CD8-positive, alpha-beta memory T cell (primary cell): ENCODE measurements around the gene ISG15. TPM values are rescaled to one million over a fixed set of nuclear protein-coding genes. Genes with fewer than 3 reads are reported as not detected.

Source experiments
- CTCF ChIA-PET: fragments of 350-600 bp; sonication (Branson Sonifier 250); formaldehyde crosslinking; loops from one replicate; lab custom pipeline; 2021; ENCODE audit warnings: antibody characterized with exemption; lab: Charles Lee
- POLR2A ChIA-PET: fragments of 350-600 bp; sonication (Branson Sonifier 250); formaldehyde crosslinking; loops from one replicate; lab custom pipeline; 2021; ENCODE audit warnings: antibody characterized with exemption; lab: Charles Lee
- DNase-seq, 5 donors: peaks; one replicate each; pipeline versions ENCODE4 v3.0.0 to v3.0.0-alpha.2; 2020 to 2022; ENCODE audit warnings: mixed read lengths in 1 of 5
- H3K27ac ChIP-seq: one replicate; pipeline ENCODE4 v1.7.0; 2013; ENCODE audit warnings: low read depth, mild to moderate bottlenecking, low read length, moderate library complexity
- H3K27me3 ChIP-seq: 2 replicates; pipeline ENCODE4 v1.7.0; 2013; ENCODE audit warnings: low read length, mild to moderate bottlenecking; ENCODE audit not compliant: insufficient read depth, poor library complexity, severe bottlenecking
- H3K36me3 ChIP-seq: 2 replicates; pipeline ENCODE4 v1.7.0; 2013; ENCODE audit warnings: mild to moderate bottlenecking, low read length, moderate library complexity; ENCODE audit not compliant: insufficient read depth
- H3K4me1 ChIP-seq: 2 replicates; pipeline ENCODE4 v1.7.0; 2013; ENCODE audit warnings: mild to moderate bottlenecking, low read length, moderate library complexity; ENCODE audit not compliant: insufficient read depth
- H3K4me3 ChIP-seq: 2 replicates; pipeline ENCODE4 v1.7.0; 2013; ENCODE audit warnings: mild to moderate bottlenecking, low read length
- H3K9me3 ChIP-seq: 2 replicates; pipeline ENCODE4 v1.7.0; 2013; ENCODE audit warnings: mild to moderate bottlenecking, low read length
- H3K27ac Mint-ChIP-seq, 8 donors: one replicate each; pipeline ENCODE4 v1.8.0; 2020 to 2021; ENCODE audit warnings: mixed read lengths in 8 of 8, mild to moderate bottlenecking in 6 of 8, inconsistent platforms in 3 of 8, moderate library complexity in 3 of 8
- H3K27me3 Mint-ChIP-seq, 2 donors: one replicate each; pipeline ENCODE4 v1.8.0; 2020 to 2021; ENCODE audit warnings: mixed read lengths in 2 of 2, mild to moderate bottlenecking in 1 of 2, moderate library complexity in 1 of 2
- H3K36me3 Mint-ChIP-seq, 3 donors: one replicate each; pipeline ENCODE4 v1.8.0; 2020 to 2021; ENCODE audit warnings: mixed read lengths in 3 of 3, inconsistent platforms in 1 of 3, mild to moderate bottlenecking in 1 of 3
- H3K4me1 Mint-ChIP-seq, 3 donors: one replicate each; pipeline ENCODE4 v1.8.0; 2020 to 2021; ENCODE audit warnings: mixed read lengths in 3 of 3, inconsistent platforms in 1 of 3, mild to moderate bottlenecking in 1 of 3
- H3K4me3 Mint-ChIP-seq, 7 donors: one replicate each; pipeline ENCODE4 v1.8.0; 2020 to 2021; ENCODE audit warnings: mixed read lengths in 7 of 7, mild to moderate bottlenecking in 6 of 7, moderate library complexity in 4 of 7, inconsistent platforms in 2 of 7
- H3K9me3 Mint-ChIP-seq, 5 donors: one replicate each; pipeline ENCODE4 v1.8.0; 2020 to 2022; ENCODE audit warnings: mixed read lengths in 5 of 5, mild to moderate bottlenecking in 3 of 5, moderate library complexity in 2 of 5, inconsistent platforms in 1 of 5
- polyA plus RNA-seq: library from polyadenylated mRNA; unstranded; fragments of 300-500 nt; fragmentation: Illumina TruSeq; gene quantifications from one replicate; pipeline ENCODE4 v1.2.3, GENCODE V29; 2021
- total RNA-seq, 2 experiments: library from RNA; stranded (reverse); gene quantifications; one replicate each; pipeline ENCODE4 v1.2.3, GENCODE V29; 2021

The ISG15 gene
- total and polyA plus RNA-seq, 3 experiments from 2014 or later: 16.9 to 250 (median 20.4) TPM

- H3K27ac ChIP-seq: peak overlapping the region; percentile 29
- H3K27me3 Mint-ChIP-seq: peaks cover 5 to 17% of the 10 kb centered on the region in 2 donors
- H3K9me3 Mint-ChIP-seq: no peaks in the 10 kb centered on the region
- POLR2A ChIA-PET: interaction anchor here (0.5 kb wide), 1 partner anchor 48 kb away, joined by 3 read pairs; no protein-coding TSS in a partner anchor
- H3K4me3 ChIP-seq: no peak overlapping the region
- H3K27ac Mint-ChIP-seq: peak overlapping the region in 3 of 8 donors; percentile 47 to 79 (median 50)
- H3K4me1 Mint-ChIP-seq: peaks cover 0 to 25% (median 4%) of the 10 kb centered on the region in 3 donors
- H3K36me3 Mint-ChIP-seq: no peaks in the 10 kb centered on the region
- no peak overlapping the region for H3K4me3 Mint-ChIP-seq
- H3K27me3 ChIP-seq: peaks cover 18% of the 10 kb centered on the region
- no peaks in the 10 kb centered on the region for H3K36me3 ChIP-seq
- no peaks in the 10 kb centered on the region for H3K9me3 ChIP-seq
- DNase-seq: no peak
- peaks cover 27% of the 10 kb centered on the region for H3K4me1 ChIP-seq
- CTCF ChIA-PET: interaction anchor here (0.9 to 4.7 kb wide), 13 partner anchors 8 to 229 kb away, joined by 3 to 63 read pairs (median 3); partner anchors contain the start of genes ISG15, PERM1 and PLEKHN1
Measured at GRCh38 chr1:1063261-1063944, 50.1 kb downstream of the ISG15 start.

Other genes starting within 250 kb of the ISG15 start
- gene SAMD11, start 89.6 kb upstream of the ISG15 start, total RNA-seq: not detected
- 0.20 TPM for gene SAMD11, start 89.6 kb upstream of the ISG15 start, polyA plus RNA-seq
- gene NOC2L, start 54.2 kb upstream of the ISG15 start, total RNA-seq: 100 to 1,000 TPM; 175 to 187 TPM
- gene NOC2L, start 54.2 kb upstream of the ISG15 start, polyA plus RNA-seq: 72.3 TPM
- gene KLHL17, start 52.9 kb upstream of the ISG15 start, total RNA-seq: 10 to 100 TPM; 27.6 to 28.6 TPM
- gene KLHL17, start 52.9 kb upstream of the ISG15 start, polyA plus RNA-seq: 1.4 TPM
- gene PLEKHN1, start 47.0 kb upstream of the ISG15 start, total RNA-seq: 1 to 10 TPM; 2.7 to 3.5 TPM
- 0.49 TPM for gene PLEKHN1, start 47.0 kb upstream of the ISG15 start, polyA plus RNA-seq
- not detected for gene PERM1, start 31.4 kb upstream of the ISG15 start, total RNA-seq
- not detected for gene PERM1, start 31.4 kb upstream of the ISG15 start, polyA plus RNA-seq
- gene HES4, start 13.4 kb upstream of the ISG15 start, total RNA-seq: under 1 TPM; 0.24 to 0.62 TPM
- not detected for gene HES4, start 13.4 kb upstream of the ISG15 start, polyA plus RNA-seq
- 1 to 10 TPM; 7.1 to 8.0 TPM for gene AGRN, start 6.6 kb downstream of the ISG15 start, total RNA-seq
- not detected for gene AGRN, start 6.6 kb downstream of the ISG15 start, polyA plus RNA-seq
- not detected for gene RNF223, start 60.8 kb downstream of the ISG15 start, total RNA-seq
- gene RNF223, start 60.8 kb downstream of the ISG15 start, polyA plus RNA-seq: not detected
- gene C1orf159, start 102.6 kb downstream of the ISG15 start, total RNA-seq: 10 to 100 TPM; 18.7 to 20.8 TPM
- gene C1orf159, start 102.6 kb downstream of the ISG15 start, polyA plus RNA-seq: 7.9 TPM
- gene TTLL10, start 160.4 kb downstream of the ISG15 start, total RNA-seq: not detected
- gene TTLL10, start 160.4 kb downstream of the ISG15 start, polyA plus RNA-seq: not detected
- 10 to 100 TPM; 91.0 to 97.1 TPM for gene TNFRSF18, start 193.1 kb downstream of the ISG15 start, total RNA-seq
- gene TNFRSF18, start 193.1 kb downstream of the ISG15 start, polyA plus RNA-seq: 2.0 TPM
- 100 to 1,000 TPM; 180 to 193 TPM for gene TNFRSF4, start 200.7 kb downstream of the ISG15 start, total RNA-seq
- 1.9 TPM for gene TNFRSF4, start 200.7 kb downstream of the ISG15 start, polyA plus RNA-seq
- 100 to 1,000 TPM; 158 to 169 TPM for gene SDF4, start 218.5 kb downstream of the ISG15 start, total RNA-seq
- gene SDF4, start 218.5 kb downstream of the ISG15 start, polyA plus RNA-seq: 108 TPM
- gene B3GALT6, start 218.7 kb downstream of the ISG15 start, total RNA-seq: 10 to 100 TPM; 23.7 to 24.1 TPM
- 16.4 TPM for gene B3GALT6, start 218.7 kb downstream of the ISG15 start, polyA plus RNA-seq
- 1 to 10 TPM in 1 of 2 experiments, under 1 TPM in 1; 0.51 to 1.1 TPM for gene C1QTNF12, start 233.2 kb downstream of the ISG15 start, total RNA-seq
- gene C1QTNF12, start 233.2 kb downstream of the ISG15 start, polyA plus RNA-seq: not detected